A549 (cell line): ENCODE data around the gene MAPK6. TPM values are rescaled to one million over a fixed set of nuclear protein-coding genes. Genes with fewer than 3 reads are reported as not detected.

Experiments
- ATAC-seq, 2 experiments: fragments of 200-7000 bp in 1 of 2; fragments of >200 bp in 1 of 2; cut with Nextera tagmentation in 1 of 2; cut with Tn5 transposase in 1 of 2; 3 replicates each; pipeline versions ENCODE4 v1.8.0 to v1.9.1; 2018 to 2020; ENCODE audit warnings: mild to moderate bottlenecking in 1 of 2, moderate library complexity in 1 of 2
- CTCF ChIA-PET: fragments of 300-600 bp; sonication (Branson Sonifier 250); formaldehyde crosslinking; extraction: SDS; loops from one replicate; lab custom pipeline; 2021; ENCODE audit warnings: antibody characterized with exemption, inconsistent platforms; lab: Yijun Ruan, JAX
- POLR2A ChIA-PET: fragments of 350-600 bp; formaldehyde crosslinking; extraction: SDS; loops from one replicate; lab custom pipeline; 2021; ENCODE audit warnings: antibody characterized with exemption, inconsistent platforms; lab: Yijun Ruan, JAX
- DNase-seq, 2 experiments: peaks; one replicate each; pipeline versions ENCODE4 v3.0.0 to v3.0.0-alpha.2; 2011 to 2016; ENCODE audit warnings: low read depth in 1 of 2, low spot score in 1 of 2
- FAIRE-seq: peaks from 2 replicates; lab custom pipeline; 2011; peaks lifted over from hg19 to GRCh38; lab: Jason Lieb, UNC
- H3K27ac ChIP-seq, 2 experiments: fragments of >200 bp; sonication (Bioruptor Twin); formaldehyde crosslinking; 3 replicates each; pipeline ENCODE4 v1.5.1; 2016 to 2017
- H3K4me1 ChIP-seq: fragments of >200 bp; sonication (Bioruptor Twin); formaldehyde crosslinking; 3 replicates; pipeline ENCODE4 v1.6.1; 2016
- H3K4me2 ChIP-seq: fragments of >200 bp; sonication (Bioruptor Twin); formaldehyde crosslinking; 3 replicates; pipeline ENCODE4 v1.6.1; 2016
- H3K4me3 ChIP-seq: fragments of >200 bp; sonication (Bioruptor Twin); formaldehyde crosslinking; 3 replicates; pipeline ENCODE4 v1.5.1; 2016
- H3K9me3 ChIP-seq: fragments of >200 bp; sonication (Bioruptor Twin); formaldehyde crosslinking; 3 replicates; pipeline ENCODE4 v1.6.1; 2016
- CBX2 ChIP-seq: fragments of 200-600 bp; sonication (generic); IDR thresholded peaks from 2 replicates; pipeline ENCODE4 v1.6.1; 2016; ENCODE audit warnings: low read depth, mild to moderate bottlenecking, borderline replicate concordance
- CEBPB ChIP-seq, 2 experiments: fragments of >200 bp in 1 of 2; sonication (Bioruptor Twin) in 1 of 2; formaldehyde crosslinking in 1 of 2; IDR thresholded peaks; 2 replicates each; pipeline ENCODE4 v1.6.1; 2012 to 2016
- CHD4 ChIP-seq: fragments of 200-600 bp; sonication (generic); IDR thresholded peaks from 2 replicates; pipeline ENCODE4 v1.6.1; 2016; ENCODE audit warnings: antibody characterized with exemption, mild to moderate bottlenecking, borderline replicate concordance
- FOXS1 ChIP-seq: fragments of 250-450 bp; sonication (Bioruptor Pico); IDR thresholded peaks from 2 replicates; pipeline ENCODE4 v1.5.0; 2020; ENCODE audit warnings: mild to moderate bottlenecking, moderate library complexity
- RAD21 ChIP-seq, 2 experiments: fragments of >200 bp in 1 of 2; sonication (Bioruptor Twin) in 1 of 2; formaldehyde crosslinking in 1 of 2; IDR thresholded peaks in 1 of 2; conservative IDR thresholded peaks in 1 of 2; 2 replicates in 1 of 2; 3 replicates in 1 of 2; pipeline ENCODE4 v1.6.1; 2012 to 2018; ENCODE audit warnings: inconsistent platforms in 1 of 2
- SMC3 ChIP-seq: fragments of >200 bp; sonication (Bioruptor Twin); formaldehyde crosslinking; IDR thresholded peaks from 3 replicates; pipeline ENCODE4 v1.6.1; 2018; ENCODE audit warnings: inconsistent platforms
- WGBS: methylation state at CpG from one replicate; pipeline ENCODE4 v1.1.6; 2017; ENCODE audit errors: missing lambda C conversion rate; 5-methylcytosine and 5-hydroxymethylcytosine counted together
- polyA plus RNA-seq, 4 experiments: library from polyadenylated mRNA; depleted of rRNA in 3 of 4; stranded (reverse); fragments of >200 nt; fragmentation: RNase III in 1 of 4; extraction: RNeasy Plus Mini Kit Qiagen cat#74134 plus additional on column Dnase treatment in 1 of 4; gene quantifications; 2 replicates in 3 of 4; 3 replicates in 1 of 4; pipeline ENCODE4 v1.2.3, GENCODE V29; 2011 to 2017

MAPK6 gene
- polyA plus RNA-seq, 2 of the 4 experiments (the other 2 are of a cell fraction), result 49.1 to 126 TPM

- peaks cover 11% of the 10 kb centered on the region for H3K4me1 ChIP-seq
- H3K9me3 ChIP-seq, result no peaks in the 10 kb centered on the region
- TF ChIP-seq RAD21 (conservative IDR thresholded peaks at IDR 0.05 in 1 of 2, IDR thresholded peaks at IDR 0.05 in 1 of 2), result no peak
- TF ChIP-seq CHD4, result no peak
- no peak for TF ChIP-seq SMC3
- TF ChIP-seq, all 56 proteins: peak for 0
- POLR2A ChIA-PET, result no interaction called here
- DNase-seq, result peak in 1 of 2 experiments; percentile 40
- no peak for FAIRE-seq
- Histone ChIP-seq H3K4me3 (no peak overlapping the region), H3K4me2 (no peak overlapping the region), H3K27ac (no peak overlapping the region; a peak in 1 of 6 replicates)
- CTCF ChIA-PET, result interaction anchor here (0.8 to 5.1 kb wide), 8 partner anchors 10 to 142 kb away, joined by 3 to 14 read pairs (median 5); no protein-coding TSS in a partner anchor
- ATAC-seq, result peak; percentile 52 to 57; a peak in 5 of 6 replicates
Measured at GRCh38 chr15:52113708-52114107, 94.7 kb downstream of the MAPK6 start.

- Histone ChIP-seq H3K4me3 (no peak overlapping the region), H3K4me2 (no peak overlapping the region), H3K4me1 (peaks cover 11% of the 10 kb centered on the region), H3K27ac (no peak overlapping the region; a peak in 1 of 6 replicates), H3K9me3 (no peaks in the 10 kb centered on the region)
- DNase-seq (no peak), FAIRE-seq (no peak), ATAC-seq (peak in 1 of 2 experiments; percentile 11; a peak in 1 of 6 replicates)
- ChIA-PET POLR2A (no interaction called here), CTCF (interaction anchor here (0.7 to 5.1 kb wide), 12 partner anchors 10 to 141 kb away, joined by 3 to 14 read pairs (median 4); no protein-coding TSS in a partner anchor)
- WGBS, result 76% methylated on average over 5 of the region's 5 CpGs
- TF ChIP-seq FOXS1 (CRISPR knock-in tag), result no peak
Measured at GRCh38 chr15:52114261-52115055, 95.4 kb downstream of the MAPK6 start.

- TF ChIP-seq CBX2 (no peak), CEBPB (IDR thresholded peaks at IDR 0.05) (0 out of 4 replicates have a peak, but pooled peaks have one; percentile 29 to 33)
- Histone ChIP-seq H3K4me2 (peak overlapping the region; percentile 37), H3K4me1 (peaks cover 11% of the 10 kb centered on the region), H3K9me3 (no peaks in the 10 kb centered on the region), H3K27ac (0 out of 6 replicates have a peak overlapping the region, but pooled peaks of 1 of the 2 experiments have one; percentile 0), H3K4me3 (no peak overlapping the region)
- no peak for DNase-seq
- POLR2A ChIA-PET, result no interaction called here
- FAIRE-seq, result peak; percentile 28
- CTCF ChIA-PET, result interaction anchor here (0.6 to 5.1 kb wide), 10 partner anchors 8 to 112 kb away, joined by 3 to 14 read pairs (median 4); no protein-coding TSS in a partner anchor
- WGBS, result 60% methylated on average over 9 of the region's 9 CpGs
- no peak for ATAC-seq
Measured at GRCh38 chr15:52115598-52116427, 96.8 kb downstream of the MAPK6 start.

Other genes with a start within 250 kb of the MAPK6 start
- gene TMOD3, start 189.6 kb upstream of the MAPK6 start, polyA plus RNA-seq (2011; rRNA removed), result 93.2 and 111 TPM in 2 replicates
- gene TMOD3, start 189.6 kb upstream of the MAPK6 start, polyA plus RNA-seq (2017; fragmentation: RNase III; extraction: RNeasy Plus Mini Kit Qiagen cat#74134 plus additional on column Dnase treatment), result 55.5 to 57.8 TPM (median 57.5 TPM) in 3 replicates
- 19.2 and 22.3 TPM in 2 replicates for gene LEO1, start 47.4 kb upstream of the MAPK6 start, polyA plus RNA-seq (2011; rRNA removed)
- 60.2 to 61.3 TPM (median 60.3 TPM) in 3 replicates for gene LEO1, start 47.4 kb upstream of the MAPK6 start, polyA plus RNA-seq (2017; fragmentation: RNase III; extraction: RNeasy Plus Mini Kit Qiagen cat#74134 plus additional on column Dnase treatment)
- 0.09 and 0.42 TPM in 2 replicates for gene BCL2L10, start 93.6 kb downstream of the MAPK6 start, polyA plus RNA-seq (2011; rRNA removed)
- 0.06 to 0.08 TPM (median 0.07 TPM) in 3 replicates for gene BCL2L10, start 93.6 kb downstream of the MAPK6 start, polyA plus RNA-seq (2017; fragmentation: RNase III; extraction: RNeasy Plus Mini Kit Qiagen cat#74134 plus additional on column Dnase treatment)
- 67.5 and 72.0 TPM in 2 replicates for gene GNB5, start 172.2 kb downstream of the MAPK6 start, polyA plus RNA-seq (2011; rRNA removed)
- gene GNB5, start 172.2 kb downstream of the MAPK6 start, polyA plus RNA-seq (2017; fragmentation: RNase III; extraction: RNeasy Plus Mini Kit Qiagen cat#74134 plus additional on column Dnase treatment), result 53.6 to 65.9 TPM (median 57.2 TPM) in 3 replicates